Measurements from ENCODE around the gene SERAC1. TPM values are rescaled to one million over a fixed set of nuclear protein-coding genes. Genes with fewer than 3 reads are reported as not detected.

SERAC1 gene
- polyA plus RNA-seq, 1 experiment = 6.1 TPM

GRCh38 chr6:158064725-158065251 lies 103.3 kb downstream of the SERAC1 start:
- TF ChIP-seq CTCF (IDR thresholded peaks at IDR 0.05; ENCODE audit: insufficient read depth, low read depth, low read length) = no peak
- no peak for DNase-seq (ENCODE audit: low read depth)
- POLR2A ChIA-PET = no interaction called here
- H3K27me3 ChIP-seq (ENCODE audit: control insufficient read depth, insufficient read depth, low read length) = no peaks in the 10 kb centered on the region
- H3K4me3 ChIP-seq (ENCODE audit: low read depth, low read length) = no peak overlapping the region
- CTCF ChIA-PET = interaction anchor here (1.2 to 1.7 kb wide), 2 partner anchors 21 to 23 kb away, joined by 3 to 5 read pairs; no protein-coding TSS in a partner anchor
- H3K36me3 ChIP-seq (ENCODE audit: control insufficient read depth, insufficient read depth, low read length) = peaks cover 30% of the 10 kb centered on the region

GRCh38 chr6:158063736-158064135 lies 104.3 kb downstream of the SERAC1 start:
- no peak overlapping the region for H3K4me3 ChIP-seq (ENCODE audit: low read depth, low read length)
- H3K36me3 ChIP-seq (ENCODE audit: control insufficient read depth, insufficient read depth, low read length) = peaks cover 32% of the 10 kb centered on the region
- DNase-seq (ENCODE audit: low read depth) = no peak
- CTCF ChIA-PET = interaction anchor here (1.1 to 4.8 kb wide), 4 partner anchors 8 to 82 kb away, joined by 3 to 23 read pairs (median 4); partner anchors contain the start of gene SYNJ2
- TF ChIP-seq CTCF (IDR thresholded peaks at IDR 0.05; ENCODE audit: insufficient read depth, low read depth, low read length) = no peak
- no peaks in the 10 kb centered on the region for H3K27me3 ChIP-seq (ENCODE audit: control insufficient read depth, insufficient read depth, low read length)
- POLR2A ChIA-PET = no interaction called here

- TF ChIP-seq CTCF (IDR thresholded peaks at IDR 0.05; ENCODE audit: insufficient read depth, low read depth, low read length) = no peak
- POLR2A ChIA-PET = no interaction called here
Measured at GRCh38 chr6:158061709-158062461, 106.2 kb downstream of the SERAC1 start.

GRCh38 chr6:158061361-158061708 lies 106.7 kb downstream of the SERAC1 start:
- CTCF ChIA-PET = interaction anchor here (0.8 to 4.8 kb wide), 4 partner anchors 10 to 56 kb away, joined by 3 to 23 read pairs (median 4); no protein-coding TSS in a partner anchor
- POLR2A ChIA-PET = no interaction called here
- Histone ChIP-seq H3K4me3 (ENCODE audit: low read depth, low read length) (no peak overlapping the region), H3K36me3 (ENCODE audit: control insufficient read depth, insufficient read depth, low read length) (peaks cover 27% of the 10 kb centered on the region), H3K27me3 (ENCODE audit: control insufficient read depth, insufficient read depth, low read length) (no peaks in the 10 kb centered on the region)
- no peak for TF ChIP-seq CTCF (IDR thresholded peaks at IDR 0.05; ENCODE audit: insufficient read depth, low read depth, low read length)
- DNase-seq (ENCODE audit: low read depth) = no peak

More at GRCh38 chr6:158061709-158062461, 106.2 kb downstream of the SERAC1 start:
- CTCF ChIA-PET = interaction anchor here (1.1 to 4.8 kb wide), 4 partner anchors 10 to 80 kb away, joined by 3 to 23 read pairs (median 6); partner anchors contain the start of gene SYNJ2
- Histone ChIP-seq H3K36me3 (ENCODE audit: control insufficient read depth, insufficient read depth, low read length) (peaks cover 27% of the 10 kb centered on the region), H3K27me3 (ENCODE audit: control insufficient read depth, insufficient read depth, low read length) (no peaks in the 10 kb centered on the region), H3K4me3 (ENCODE audit: low read depth, low read length) (no peak overlapping the region)
- DNase-seq (ENCODE audit: low read depth) = no peak
